ENCODE data around the gene GCNT3.
"Not testable (repeated sequence)": the region's sequence is repeated elsewhere in the genome, so short reads cannot be mapped to it uniquely, and the experiment has no call there.

GCNT3 gene

DNA sequence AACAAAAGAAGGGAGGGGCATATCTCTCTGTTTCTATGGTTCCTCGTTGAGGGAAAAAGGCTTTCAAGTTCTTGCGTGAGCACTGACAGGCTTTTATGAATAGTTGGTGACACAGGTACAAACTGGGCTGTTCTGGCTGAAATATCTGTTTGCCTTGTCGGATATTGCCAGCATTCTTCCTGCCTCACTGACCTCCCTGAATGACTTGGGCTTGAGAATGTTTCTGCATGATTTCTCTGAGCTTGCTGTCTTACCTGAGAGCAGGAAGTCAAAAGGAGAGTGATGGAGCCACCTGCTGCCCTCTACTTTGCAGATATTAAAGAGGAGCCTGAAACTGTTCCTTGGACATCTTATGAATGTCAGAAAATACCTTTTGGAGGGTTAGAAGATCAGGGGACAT, 4.8 kb downstream of the GCNT3 start:
- no peak for DNase-seq (ENCODE audit: low spot score)

DNA sequence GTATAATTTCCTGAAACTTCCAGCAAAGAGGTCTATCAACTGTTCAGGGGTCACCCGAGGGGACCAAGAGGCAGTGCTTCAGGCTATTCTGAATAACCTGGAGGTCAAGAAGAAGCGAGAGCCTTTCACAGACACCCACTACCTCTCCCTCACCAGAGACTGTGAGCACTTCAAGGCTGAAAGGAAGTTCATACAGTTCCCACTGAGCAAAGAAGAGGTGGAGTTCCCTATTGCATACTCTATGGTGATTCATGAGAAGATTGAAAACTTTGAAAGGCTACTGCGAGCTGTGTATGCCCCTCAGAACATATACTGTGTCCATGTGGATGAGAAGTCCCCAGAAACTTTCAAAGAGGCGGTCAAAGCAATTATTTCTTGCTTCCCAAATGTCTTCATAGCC, 6.8 kb downstream of the GCNT3 start:
- DNase-seq (ENCODE audit: low spot score): no peak

DNA sequence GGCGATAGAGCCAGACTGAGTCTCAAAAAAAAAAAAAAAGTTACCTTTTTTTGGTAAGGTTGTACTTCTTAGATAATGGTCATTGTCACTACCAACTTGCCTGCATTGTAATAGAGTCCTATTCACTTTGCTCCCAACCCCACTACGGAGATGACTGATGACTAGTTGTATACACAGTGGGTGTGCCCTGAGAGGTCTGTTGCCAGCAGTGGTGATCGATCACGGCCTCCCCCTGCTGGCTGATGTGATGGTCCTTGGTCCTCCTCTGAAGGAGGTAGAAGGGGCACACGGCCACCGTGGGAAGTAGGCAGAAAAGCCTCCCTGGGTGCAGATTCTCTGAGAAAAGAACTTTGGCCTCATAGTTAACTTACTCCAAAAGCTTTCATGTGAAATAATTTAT, 10.7 kb downstream of the GCNT3 start:
- no peak for DNase-seq (ENCODE audit: low spot score)

DNA sequence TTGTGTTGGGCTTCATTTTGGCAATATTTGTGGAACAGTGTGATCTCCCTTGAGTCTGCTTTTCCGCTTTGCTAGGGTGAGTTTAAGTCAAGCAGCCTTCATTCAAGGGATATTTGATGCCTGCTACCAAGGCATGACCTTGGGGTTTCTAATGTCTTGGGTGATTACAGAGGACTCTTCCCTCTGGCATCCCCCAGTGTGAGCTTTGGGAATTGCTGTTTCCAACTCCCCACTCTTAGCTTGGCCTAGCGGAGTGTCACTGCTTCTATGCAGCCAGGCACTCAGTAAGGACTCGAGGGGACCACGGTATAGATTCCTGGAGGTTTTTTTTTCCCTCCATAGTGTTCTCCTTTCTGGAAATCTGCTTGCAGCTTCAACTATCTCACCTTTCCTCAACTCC, 21.1 kb downstream of the GCNT3 start:
- no peak for DNase-seq (ENCODE audit: low spot score)

DNA sequence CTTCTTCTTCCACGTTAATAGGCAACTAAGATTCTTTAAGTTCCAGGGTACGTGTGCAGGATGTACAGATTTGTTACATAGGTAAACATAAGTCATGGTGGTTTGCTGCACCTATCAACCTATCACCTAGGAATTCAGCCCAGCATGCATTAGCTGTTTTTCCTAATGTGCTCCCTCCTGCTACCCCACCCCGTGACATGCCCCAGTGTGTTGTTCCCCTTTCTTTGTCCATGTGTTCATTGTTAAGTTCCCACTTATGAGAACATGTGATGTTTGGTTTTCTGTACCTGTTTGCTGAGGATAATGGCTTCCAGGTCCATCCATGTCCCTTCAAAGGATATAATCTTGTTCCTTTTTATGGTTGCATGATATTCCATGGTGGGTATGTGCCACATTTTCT, 24.6 kb downstream of the GCNT3 start:
- DNase-seq (ENCODE audit: low spot score): no peak

DNA sequence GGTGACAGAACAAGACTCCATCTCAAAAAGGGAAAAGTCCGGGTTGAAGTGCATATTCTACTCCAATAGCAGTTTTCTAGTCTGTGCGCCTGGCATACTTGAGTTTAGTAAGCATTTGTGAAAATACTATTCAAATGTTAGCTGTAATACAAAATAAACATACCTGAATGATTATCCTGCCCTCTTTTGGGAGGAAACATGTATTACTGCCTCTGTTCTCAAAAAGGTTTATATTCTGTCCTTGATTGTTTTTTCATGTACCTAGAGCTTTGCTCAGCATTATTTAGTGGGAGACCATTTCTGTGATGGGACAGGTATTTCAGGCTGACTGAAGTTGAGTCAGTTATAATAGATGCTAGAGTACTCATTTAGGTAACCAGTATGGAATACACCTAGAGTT, 25.9 kb downstream of the GCNT3 start:
- not testable (repeated sequence) for DNase-seq (ENCODE audit: low spot score)

DNA sequence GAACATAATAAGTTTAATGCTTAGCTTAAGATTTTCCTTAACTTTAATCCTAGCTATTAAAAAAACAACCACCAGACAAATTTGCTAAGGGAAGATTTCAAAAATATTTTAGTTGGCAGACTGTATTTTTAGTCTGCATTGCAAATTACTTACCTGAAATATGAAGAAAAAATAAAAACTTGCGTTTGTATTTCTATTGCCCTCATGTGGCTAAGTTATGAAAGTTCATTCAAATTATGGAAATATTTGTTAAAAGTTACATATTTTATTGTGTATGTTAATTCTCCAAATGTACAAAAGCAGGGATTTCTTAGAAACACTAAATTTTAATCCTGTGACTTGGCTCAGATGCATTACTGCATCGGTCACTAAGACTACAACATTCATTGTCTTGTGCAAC, 30.8 kb downstream of the GCNT3 start:
- no peak for DNase-seq (ENCODE audit: low spot score)

DNA sequence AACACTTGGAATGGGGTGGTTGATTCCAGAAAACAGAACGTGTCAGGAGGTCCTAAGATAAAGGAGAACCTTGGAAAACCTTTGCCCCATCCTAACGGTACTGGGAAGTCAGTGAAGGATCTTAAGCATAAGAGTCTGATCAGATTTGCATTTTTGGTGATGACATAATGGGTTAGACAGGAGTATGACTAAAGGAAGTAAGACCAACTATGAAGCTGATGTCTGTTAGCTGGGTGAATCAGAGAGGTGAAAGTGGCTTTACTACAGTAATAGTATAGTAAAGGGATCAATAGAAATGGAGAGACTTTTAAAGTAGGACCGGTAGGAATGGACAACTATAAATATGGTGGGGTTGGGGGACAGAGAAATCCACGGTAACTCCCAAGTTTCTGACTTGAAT, 33.2 kb downstream of the GCNT3 start:
- DNase-seq (ENCODE audit: low spot score): no peak

DNA sequence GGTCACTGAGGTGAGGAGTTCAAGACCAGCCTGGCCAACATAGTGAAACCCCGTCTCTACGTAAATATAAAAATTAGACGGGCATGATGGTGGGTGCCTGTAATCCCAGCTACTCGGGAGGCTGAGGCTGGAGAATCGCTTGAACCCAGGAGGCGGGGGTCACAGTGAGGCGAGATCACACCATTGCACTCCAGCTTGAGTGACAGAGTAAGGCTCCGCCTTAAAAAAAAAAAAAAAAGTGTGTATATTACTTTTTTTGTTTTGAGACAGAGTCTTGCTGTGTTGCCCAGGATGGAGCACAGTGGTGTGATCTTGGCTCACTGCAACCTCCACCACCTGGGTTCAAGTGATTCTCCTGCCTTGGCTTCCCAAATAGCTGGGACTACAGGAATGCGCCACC, 34.2 kb downstream of the GCNT3 start:
- not testable (repeated sequence) for DNase-seq (ENCODE audit: low spot score)

DNA sequence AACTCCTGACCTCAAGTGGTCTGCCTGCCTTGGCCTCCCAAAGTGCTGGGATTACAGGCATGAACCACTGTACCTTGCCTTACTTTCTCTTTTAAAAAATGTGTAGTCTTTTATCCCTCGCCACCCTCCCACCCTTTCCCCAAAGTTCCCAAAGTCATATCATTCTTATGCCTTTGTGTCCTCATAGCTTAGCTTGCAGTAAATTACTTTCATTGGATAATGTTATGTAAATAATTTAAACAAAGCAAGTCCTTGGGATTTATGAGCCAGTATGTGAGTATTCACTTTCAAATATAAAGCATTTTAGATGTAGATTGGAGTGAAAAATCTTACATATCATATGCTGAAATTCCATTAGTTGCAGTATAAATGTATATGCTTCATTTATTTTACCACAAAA, 34.7 kb downstream of the GCNT3 start:
- no peak for DNase-seq (ENCODE audit: low spot score)

DNA sequence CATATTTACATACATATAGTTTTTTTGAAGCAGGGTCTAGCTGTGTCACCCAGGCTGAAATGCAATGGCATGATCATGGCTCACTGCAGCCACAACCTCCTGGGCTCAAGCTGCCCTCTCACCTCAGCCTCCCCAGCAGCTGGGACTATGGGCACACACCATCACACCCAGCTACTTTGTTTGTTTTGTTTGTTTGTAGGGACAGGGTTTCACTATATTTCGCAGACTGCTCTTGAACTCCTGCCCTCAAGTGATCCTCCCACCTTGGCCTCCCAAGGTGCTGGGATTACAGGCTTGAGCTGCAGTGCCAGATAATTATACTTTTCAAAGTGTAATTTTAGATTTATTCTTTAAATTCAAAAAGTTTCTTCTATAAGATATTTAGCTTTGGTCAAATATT, 35.5 kb downstream of the GCNT3 start:
- no peak for DNase-seq (ENCODE audit: low spot score)

DNA sequence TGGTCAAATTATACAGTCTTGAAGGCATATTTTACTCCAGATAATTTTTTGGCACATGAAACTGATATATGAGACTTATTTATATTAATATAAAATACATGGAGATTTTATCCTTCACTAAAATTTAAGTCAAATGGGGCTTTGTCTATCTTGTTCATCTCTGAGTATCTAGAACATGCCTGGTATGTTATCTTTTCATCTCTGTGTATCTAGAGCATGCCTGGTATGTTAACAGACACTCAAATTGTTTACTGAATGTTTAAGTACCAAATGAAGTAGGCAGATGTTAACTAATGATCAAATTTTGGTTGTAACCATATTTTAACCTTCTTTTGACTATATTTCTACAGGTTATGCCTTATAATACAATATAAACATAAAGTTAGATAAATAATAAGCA, 38.0 kb downstream of the GCNT3 start:
- DNase-seq (ENCODE audit: low spot score): no peak

DNA sequence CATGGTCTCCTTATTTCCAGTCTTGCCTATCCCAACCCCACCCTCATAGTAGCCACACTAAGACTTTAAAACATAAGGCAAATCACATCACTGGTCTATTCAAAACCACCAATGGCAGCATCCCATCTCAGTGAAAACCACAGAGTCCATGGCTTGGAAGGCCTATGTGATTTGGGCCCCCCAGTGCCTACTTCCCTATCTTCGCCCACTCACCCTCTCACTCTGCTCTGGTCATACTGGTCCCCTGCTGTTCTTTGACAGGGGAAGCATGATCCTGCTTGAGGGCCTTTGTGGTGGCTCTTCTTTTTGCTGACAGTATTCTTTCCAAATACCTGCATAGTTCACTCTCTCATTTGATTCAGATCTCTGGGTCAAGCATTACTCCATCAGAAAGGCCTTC, 42.5 kb downstream of the GCNT3 start:
- no peak for DNase-seq (ENCODE audit: low spot score)

DNA sequence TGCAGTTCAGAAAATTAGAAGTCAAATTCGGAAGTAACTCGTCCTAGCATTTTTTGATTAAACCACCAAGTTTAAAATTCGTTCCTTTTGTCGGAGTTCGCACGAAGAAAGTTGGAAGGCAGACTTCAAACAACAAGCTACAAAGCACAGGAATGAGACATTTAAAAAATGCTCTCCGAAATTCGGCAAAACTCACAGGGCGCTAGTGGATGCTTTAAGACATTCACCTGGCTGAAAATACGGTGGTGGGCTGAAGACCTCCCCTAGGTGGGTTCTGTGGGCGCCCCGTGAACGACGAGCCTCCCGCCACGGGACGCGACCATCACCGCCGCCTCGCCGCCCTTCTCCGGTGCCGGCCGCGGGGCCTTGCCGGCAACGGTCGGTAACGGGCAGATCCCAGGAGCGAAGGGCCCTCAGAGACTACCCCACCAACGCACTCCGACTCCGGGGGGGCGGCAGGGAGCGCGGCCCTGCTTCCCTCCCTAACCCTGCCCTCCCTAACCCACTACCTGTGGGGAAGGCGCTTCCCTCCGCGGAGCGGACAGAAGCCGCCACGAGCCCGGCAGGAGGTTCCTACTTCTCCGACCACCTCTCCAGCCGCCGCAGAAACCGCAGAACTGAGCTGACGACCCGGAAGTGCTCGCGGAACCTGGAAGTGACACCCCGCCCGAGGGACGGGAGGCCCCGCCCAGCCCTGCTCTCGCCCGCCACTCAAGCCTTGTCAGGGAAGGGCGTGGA, 45.5 kb downstream of the GCNT3 start, which contains the start of gene GTF2A2:
GTF2A2 (minus strand) TSS at position 619 of the 738 bp plus-strand sequence. CDS start 5,238 bp downstream, outside the sequence.
- DNase-seq (ENCODE audit: low spot score): peak; percentile 95

DNA sequence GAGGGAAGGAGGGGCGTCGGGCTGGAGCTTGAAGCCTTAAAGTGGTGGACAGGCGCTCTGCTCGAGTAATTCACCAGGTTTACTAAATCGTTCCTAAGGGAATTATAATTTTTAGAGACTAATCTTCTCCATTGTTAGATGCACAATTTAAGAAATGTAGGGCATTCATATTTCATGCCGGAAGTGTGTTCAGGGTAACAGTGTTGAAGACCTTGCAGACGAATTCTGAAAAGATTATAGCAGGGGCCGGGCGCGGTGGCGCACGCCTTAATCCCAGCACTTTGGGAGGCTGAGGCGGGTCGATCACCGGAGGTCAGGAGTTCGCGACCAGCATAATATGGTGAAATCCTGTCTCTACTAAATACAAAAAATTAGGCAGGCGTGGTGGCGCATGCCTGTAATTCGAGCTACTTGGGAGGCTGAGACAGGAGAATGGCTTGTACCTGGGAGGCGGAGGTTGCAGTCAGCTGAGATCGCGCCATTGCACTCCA, 46.1 kb downstream of the GCNT3 start:
- no peak for DNase-seq (ENCODE audit: low spot score)

DNA sequence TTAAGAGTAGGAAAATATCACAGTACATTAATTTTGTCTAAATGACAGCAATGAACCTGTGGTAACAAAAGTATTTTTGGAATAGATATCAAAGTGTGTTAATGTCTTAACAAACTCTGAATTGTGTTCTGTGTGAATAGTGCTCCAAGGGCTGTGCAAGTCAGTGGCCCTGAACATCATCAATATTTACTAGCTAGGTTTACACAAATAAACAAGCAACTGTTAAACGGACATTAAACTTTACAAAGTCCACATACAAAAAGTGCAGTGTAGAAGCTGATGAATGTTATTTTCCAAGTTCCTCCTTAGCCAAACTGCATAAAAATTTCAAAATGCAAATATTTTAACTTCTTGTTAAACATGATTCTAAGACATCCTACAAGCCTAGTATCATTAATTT, 47.8 kb downstream of the GCNT3 start:
- no peak for DNase-seq (ENCODE audit: low spot score)

DNA sequence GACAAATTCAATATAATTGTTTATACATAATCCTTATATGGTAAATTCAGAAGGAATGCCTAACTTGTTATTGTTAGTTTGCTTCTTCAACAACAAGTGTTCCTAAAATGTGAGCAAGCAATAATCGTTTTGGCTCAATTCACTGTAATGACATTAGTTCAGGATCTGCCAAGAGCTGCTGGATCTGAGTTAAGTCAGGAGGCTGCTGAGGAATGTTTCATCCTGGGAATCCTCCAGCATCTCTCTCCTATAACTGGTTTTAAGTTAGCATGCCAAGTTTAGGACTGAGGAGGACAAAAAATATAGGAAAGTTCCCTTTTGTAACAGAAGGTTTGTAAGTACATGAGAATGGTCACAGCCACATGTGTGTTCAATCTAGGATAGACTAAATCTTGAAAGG, 50.7 kb downstream of the GCNT3 start:
- DNase-seq (ENCODE audit: low spot score): no peak

DNA sequence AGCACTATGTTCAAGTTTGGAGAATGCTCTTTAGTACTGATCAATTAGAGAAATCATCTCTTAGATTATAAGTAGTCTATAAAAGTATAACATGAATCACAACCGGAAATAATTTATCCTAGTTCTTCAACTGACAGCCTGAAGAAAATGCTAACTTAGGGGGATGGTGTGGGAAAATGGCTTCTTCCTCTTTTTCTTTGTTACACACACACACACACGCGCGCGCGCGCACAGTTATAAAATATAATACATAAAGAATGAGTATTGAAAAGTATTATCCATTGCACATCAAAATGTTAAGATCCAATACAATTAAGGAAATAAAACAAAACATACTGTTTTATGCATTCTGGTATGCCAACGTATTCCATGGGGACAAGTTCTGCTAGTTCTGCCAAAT, 57.0 kb downstream of the GCNT3 start:
- DNase-seq (ENCODE audit: low spot score): no peak
